Stimulated activated CD4-positive, alpha-beta T cell treated with anti-CD3 and anti-CD28 coated beads, Interleukin-12 subunit alpha, Interleukin-12 subunit beta, amount 100 ng/mL, for 24 hours (primary cell): ENCODE data around the gene EPAS1.

Source experiments
- DNase-seq, 2 experiments: peaks; one replicate each; pipeline ENCODE4 v3.0.0-alpha.2; 2020; ENCODE audit warnings: low read depth in 2 of 2

EPAS1 gene

GRCh38 chr2:46320141-46320567 is 22.9 kb downstream of the EPAS1 start:
- no peak for DNase-seq

GRCh38 chr2:46323730-46324129 is 26.5 kb downstream of the EPAS1 start:
- no peak for DNase-seq

GRCh38 chr2:46325182-46325928 is 28.1 kb downstream of the EPAS1 start:
- DNase-seq: no peak

- no peak for DNase-seq
These were observed 29.2 kb downstream of the EPAS1 start for GRCh38 chr2:46326231-46326980.

GRCh38 chr2:46327627-46328026 is 30.4 kb downstream of the EPAS1 start:
- DNase-seq: no peak

- no peak for DNase-seq
These were observed 31.1 kb downstream of the EPAS1 start for GRCh38 chr2:46328291-46328690.

GRCh38 chr2:46328829-46329228 is 31.6 kb downstream of the EPAS1 start:
- DNase-seq: no peak

GRCh38 chr2:46329340-46329739 is 32.1 kb downstream of the EPAS1 start:
- DNase-seq: no peak

GRCh38 chr2:46329803-46330775 is 32.9 kb downstream of the EPAS1 start:
- DNase-seq: no peak

GRCh38 chr2:46331109-46331766 is 34.0 kb downstream of the EPAS1 start:
- no peak for DNase-seq

GRCh38 chr2:46332686-46333281 is 35.6 kb downstream of the EPAS1 start:
- no peak for DNase-seq

GRCh38 chr2:46333912-46334311 is 36.7 kb downstream of the EPAS1 start:
- no peak for DNase-seq

GRCh38 chr2:46334389-46335271 is 37.4 kb downstream of the EPAS1 start:
- no peak for DNase-seq

GRCh38 chr2:46335391-46336282 is 38.4 kb downstream of the EPAS1 start:
- no peak for DNase-seq

- no peak for DNase-seq
These were observed 39.2 kb downstream of the EPAS1 start for GRCh38 chr2:46336283-46336959.

GRCh38 chr2:46337208-46337994 is 40.2 kb downstream of the EPAS1 start:
- DNase-seq: no peak

- no peak for DNase-seq
These were observed 41.5 kb downstream of the EPAS1 start for GRCh38 chr2:46338674-46339073.

GRCh38 chr2:46339200-46339599 is 42.0 kb downstream of the EPAS1 start:
- DNase-seq: no peak
